Measurements from ENCODE around the gene PPIG.
"Not testable (repeated sequence)": the region's sequence is repeated elsewhere in the genome, so short reads cannot be mapped to it uniquely, and the experiment has no call there.

The PPIG gene

GRCh38 chr2:169661265-169661664, 77.1 kb downstream of the PPIG start:
- DNase-seq (ENCODE audit: low read depth in 1 of 2, low spot score in 1 of 2), result no peak

GRCh38 chr2:169662744-169663143, 78.6 kb downstream of the PPIG start:
- no peak for DNase-seq (ENCODE audit: low read depth in 1 of 2, low spot score in 1 of 2)

GRCh38 chr2:169663247-169663646, 79.1 kb downstream of the PPIG start:
- no peak for DNase-seq (ENCODE audit: low read depth in 1 of 2, low spot score in 1 of 2)

- no peak for DNase-seq (ENCODE audit: low read depth in 1 of 2, low spot score in 1 of 2)
These were observed 80.4 kb downstream of the PPIG start for GRCh38 chr2:169664600-169664977.

GRCh38 chr2:169664978-169665930, 81.1 kb downstream of the PPIG start:
- no peak for DNase-seq (ENCODE audit: low read depth in 1 of 2, low spot score in 1 of 2)

- DNase-seq (ENCODE audit: low read depth in 1 of 2, low spot score in 1 of 2), result no peak
These were observed 83.4 kb downstream of the PPIG start for GRCh38 chr2:169667583-169667982.

- DNase-seq (ENCODE audit: low read depth in 1 of 2, low spot score in 1 of 2), result no peak
These were observed 86.1 kb downstream of the PPIG start for GRCh38 chr2:169670215-169670651.

- no peak for DNase-seq (ENCODE audit: low read depth in 1 of 2, low spot score in 1 of 2)
These were observed 86.8 kb downstream of the PPIG start for GRCh38 chr2:169670937-169671336.

GRCh38 chr2:169672406-169672805, 88.3 kb downstream of the PPIG start:
- no peak for DNase-seq (ENCODE audit: low read depth in 1 of 2, low spot score in 1 of 2)

- DNase-seq (ENCODE audit: low read depth in 1 of 2, low spot score in 1 of 2), result no peak
These were observed 89.0 kb downstream of the PPIG start for GRCh38 chr2:169673106-169673505.

GRCh38 chr2:169673921-169674320, 89.8 kb downstream of the PPIG start:
- DNase-seq (ENCODE audit: low read depth in 1 of 2, low spot score in 1 of 2), result no peak

GRCh38 chr2:169676357-169676756, 92.2 kb downstream of the PPIG start:
- DNase-seq (ENCODE audit: low read depth in 1 of 2, low spot score in 1 of 2), result no peak

- no peak for DNase-seq (ENCODE audit: low read depth in 1 of 2, low spot score in 1 of 2)
These were observed 92.7 kb downstream of the PPIG start for GRCh38 chr2:169676850-169677249.

- DNase-seq (ENCODE audit: low read depth in 1 of 2, low spot score in 1 of 2), result no peak
These were observed 98.9 kb downstream of the PPIG start for GRCh38 chr2:169683054-169683424.

- DNase-seq (ENCODE audit: low read depth in 1 of 2, low spot score in 1 of 2), result no peak
These were observed 99.4 kb downstream of the PPIG start for GRCh38 chr2:169683425-169684134.

- no peak for DNase-seq (ENCODE audit: low read depth in 1 of 2, low spot score in 1 of 2)
These were observed 100.0 kb downstream of the PPIG start for GRCh38 chr2:169684135-169684565.

GRCh38 chr2:169684712-169685111, 100.6 kb downstream of the PPIG start:
- DNase-seq (ENCODE audit: low read depth in 1 of 2, low spot score in 1 of 2), result not testable (repeated sequence)

- DNase-seq (ENCODE audit: low read depth in 1 of 2, low spot score in 1 of 2), result not testable (repeated sequence)
These were observed 102.7 kb downstream of the PPIG start for GRCh38 chr2:169686825-169687224.

GRCh38 chr2:169687943-169688342, 103.8 kb downstream of the PPIG start:
- not testable (repeated sequence) for DNase-seq (ENCODE audit: low read depth in 1 of 2, low spot score in 1 of 2)

GRCh38 chr2:169690958-169691357, 106.8 kb downstream of the PPIG start:
- no peak for DNase-seq (ENCODE audit: low read depth in 1 of 2, low spot score in 1 of 2)

Measured in activated T-helper 1 cell treated with anti-CD3 and anti-CD28 coated beads, Interleukin-2, amount 50 U/mL, for 16 hours (primary cell).